A549 (cell line): ENCODE results near the gene KRTAP12-2. TPM values are rescaled to one million over a fixed set of nuclear protein-coding genes. Genes with fewer than 3 reads are reported as not detected.

Experiments
- ATAC-seq, 2 experiments: fragments of 200-7000 bp in 1 of 2; fragments of >200 bp in 1 of 2; cut with Nextera tagmentation in 1 of 2; cut with Tn5 transposase in 1 of 2; 3 replicates each; pipeline versions ENCODE4 v1.8.0 to v1.9.1; 2018 to 2020; ENCODE audit warnings: mild to moderate bottlenecking in 1 of 2, moderate library complexity in 1 of 2
- CTCF ChIA-PET: fragments of 300-600 bp; sonication (Branson Sonifier 250); formaldehyde crosslinking; extraction: SDS; loops from one replicate; lab custom pipeline; 2021; ENCODE audit warnings: antibody characterized with exemption, inconsistent platforms; lab: Yijun Ruan, JAX
- POLR2A ChIA-PET: fragments of 350-600 bp; formaldehyde crosslinking; extraction: SDS; loops from one replicate; lab custom pipeline; 2021; ENCODE audit warnings: antibody characterized with exemption, inconsistent platforms; lab: Yijun Ruan, JAX
- DNase-seq, 2 experiments: peaks; one replicate each; pipeline versions ENCODE4 v3.0.0 to v3.0.0-alpha.2; 2011 to 2016; ENCODE audit warnings: low read depth in 1 of 2, low spot score in 1 of 2
- FAIRE-seq: peaks from 2 replicates; lab custom pipeline; 2011; peaks lifted over from hg19 to GRCh38; lab: Jason Lieb, UNC
- H3K27ac ChIP-seq, 2 experiments: fragments of >200 bp; sonication (Bioruptor Twin); formaldehyde crosslinking; 3 replicates each; pipeline ENCODE4 v1.5.1; 2016 to 2017
- H3K4me1 ChIP-seq: fragments of >200 bp; sonication (Bioruptor Twin); formaldehyde crosslinking; 3 replicates; pipeline ENCODE4 v1.6.1; 2016
- H3K4me2 ChIP-seq: fragments of >200 bp; sonication (Bioruptor Twin); formaldehyde crosslinking; 3 replicates; pipeline ENCODE4 v1.6.1; 2016
- H3K4me3 ChIP-seq: fragments of >200 bp; sonication (Bioruptor Twin); formaldehyde crosslinking; 3 replicates; pipeline ENCODE4 v1.5.1; 2016
- H3K9me3 ChIP-seq: fragments of >200 bp; sonication (Bioruptor Twin); formaldehyde crosslinking; 3 replicates; pipeline ENCODE4 v1.6.1; 2016
- BHLHE40 ChIP-seq: IDR thresholded peaks from 2 replicates; pipeline ENCODE4 v1.6.1; 2012; ENCODE audit warnings: low read depth, low read length, inconsistent platforms
- CBX8 ChIP-seq: fragments of 200-600 bp; sonication (generic); IDR thresholded peaks from 2 replicates; pipeline ENCODE4 v1.6.1; 2016
- CHD2 ChIP-seq: fragments of 150-350 bp; IDR thresholded peaks from 2 replicates; pipeline ENCODE4 v1.6.1; 2014; ENCODE audit warnings: low read length; ENCODE audit not compliant: partially characterized antibody
- CHD4 ChIP-seq: fragments of 200-600 bp; sonication (generic); IDR thresholded peaks from 2 replicates; pipeline ENCODE4 v1.6.1; 2016; ENCODE audit warnings: antibody characterized with exemption, mild to moderate bottlenecking, borderline replicate concordance
- EHF ChIP-seq: fragments of 250-450 bp; sonication (Bioruptor Pico); IDR thresholded peaks from 2 replicates; pipeline ENCODE4 v1.5.0; 2020; ENCODE audit warnings: mild to moderate bottlenecking
- EHMT2 ChIP-seq: fragments of 200-600 bp; sonication (generic); IDR thresholded peaks from 2 replicates; pipeline ENCODE4 v1.6.1; 2016; ENCODE audit warnings: antibody characterized with exemption, low read depth, mild to moderate bottlenecking, moderate library complexity
- ESRRA ChIP-seq: fragments of 150-350 bp; IDR thresholded peaks from 2 replicates; pipeline ENCODE4 v1.6.1; 2014; ENCODE audit warnings: mild to moderate bottlenecking, low read length, borderline replicate concordance
- FOSB ChIP-seq: fragments of 250-450 bp; sonication (Bioruptor Pico); IDR thresholded peaks from 2 replicates; pipeline ENCODE4 v1.5.0; 2020; ENCODE audit warnings: mild to moderate bottlenecking, moderate library complexity
- FOSL2 ChIP-seq, 2 experiments: fragments of 450-650 bp in 1 of 2; fragments of >200 bp in 1 of 2; sonication (Bioruptor Twin) in 1 of 2; formaldehyde crosslinking; IDR thresholded peaks; 2 replicates each; pipeline versions ENCODE4 v1.5.0 to v1.6.1; 2016 to 2020; ENCODE audit warnings: mild to moderate bottlenecking in 1 of 2, moderate library complexity in 1 of 2
- HDAC2 ChIP-seq: fragments of 200-600 bp; sonication (generic); IDR thresholded peaks from 2 replicates; pipeline ENCODE4 v1.6.1; 2016
- HEYL ChIP-seq: fragments of 250-450 bp; sonication (Bioruptor Pico); IDR thresholded peaks from 2 replicates; pipeline ENCODE4 v1.8.0; 2021; ENCODE audit warnings: mild to moderate bottlenecking, moderate library complexity
- HOXA7 ChIP-seq: fragments of 250-450 bp; sonication (Bioruptor Pico); IDR thresholded peaks from 2 replicates; pipeline ENCODE4 v1.5.0; 2020; ENCODE audit warnings: mild to moderate bottlenecking, moderate library complexity
- HOXB13 ChIP-seq: fragments of 250-450 bp; sonication (Bioruptor Pico); IDR thresholded peaks from 2 replicates; pipeline ENCODE4 v1.5.0; 2020; ENCODE audit warnings: low read depth, mild to moderate bottlenecking, moderate library complexity
- JUNB ChIP-seq: fragments of >200 bp; sonication (Bioruptor Twin); formaldehyde crosslinking; IDR thresholded peaks from 2 replicates; pipeline ENCODE4 v1.6.1; 2016
- MAZ ChIP-seq: fragments of 150-350 bp; IDR thresholded peaks from 2 replicates; pipeline ENCODE4 v1.6.1; 2014; ENCODE audit warnings: antibody characterized with exemption, low read depth, low read length, borderline replicate concordance
- MYC ChIP-seq: IDR thresholded peaks from 2 replicates; pipeline ENCODE4 v1.6.1; 2012; ENCODE audit warnings: mild to moderate bottlenecking, inconsistent platforms, low read length, improper control_type of control experiment, borderline replicate concordance
- NFE2L2 ChIP-seq: fragments of 150-350 bp; conservative IDR thresholded peaks from 2 replicates; pipeline ENCODE4 v1.6.1; 2014; ENCODE audit warnings: low read length
- NPAS2 ChIP-seq: fragments of 250-450 bp; sonication (Bioruptor Pico); IDR thresholded peaks from 2 replicates; pipeline ENCODE4 v1.8.0; 2022; ENCODE audit warnings: mild to moderate bottlenecking, moderate library complexity, borderline replicate concordance
- PHF8 ChIP-seq: fragments of 200-600 bp; sonication (generic); IDR thresholded peaks from 2 replicates; pipeline ENCODE4 v1.6.1; 2016; ENCODE audit warnings: low read depth, mild to moderate bottlenecking, antibody characterized with exemption, moderate library complexity, borderline replicate concordance
- POLR2AphosphoS2 ChIP-seq: conservative IDR thresholded peaks from 2 replicates; pipeline ENCODE4 v1.6.1; 2012; ENCODE audit warnings: low read length, improper control_type of control experiment, inconsistent platforms
- RAD21 ChIP-seq, 2 experiments: fragments of >200 bp in 1 of 2; sonication (Bioruptor Twin) in 1 of 2; formaldehyde crosslinking in 1 of 2; IDR thresholded peaks in 1 of 2; conservative IDR thresholded peaks in 1 of 2; 2 replicates in 1 of 2; 3 replicates in 1 of 2; pipeline ENCODE4 v1.6.1; 2012 to 2018; ENCODE audit warnings: inconsistent platforms in 1 of 2
- TFCP2L1 ChIP-seq: fragments of 250-450 bp; sonication (Bioruptor Pico); IDR thresholded peaks from 2 replicates; pipeline ENCODE4 v1.5.0; 2021; ENCODE audit warnings: mild to moderate bottlenecking
- TP53 ChIP-seq: fragments of 250-450 bp; sonication (Bioruptor Pico); IDR thresholded peaks from 2 replicates; pipeline ENCODE4 v1.5.0; 2021; ENCODE audit warnings: mild to moderate bottlenecking, moderate library complexity
- WGBS: methylation state at CpG from one replicate; pipeline ENCODE4 v1.1.6; 2017; ENCODE audit errors: missing lambda C conversion rate; 5-methylcytosine and 5-hydroxymethylcytosine counted together
- polyA plus RNA-seq, 4 experiments: library from polyadenylated mRNA; depleted of rRNA in 3 of 4; stranded (reverse); fragments of >200 nt; fragmentation: RNase III in 1 of 4; extraction: RNeasy Plus Mini Kit Qiagen cat#74134 plus additional on column Dnase treatment in 1 of 4; gene quantifications; 2 replicates in 3 of 4; 3 replicates in 1 of 4; pipeline ENCODE4 v1.2.3, GENCODE V29; 2011 to 2017
- TF ChIP-seq, protein P1 (sequence below): IDR thresholded peaks from 2 replicates; pipeline ENCODE4 v1.6.1; 2012; ENCODE audit warnings: low read depth, borderline replicate concordance
- TF ChIP-seq, protein P2 (sequence below): fragments of >200 bp; sonication (Bioruptor Twin); formaldehyde crosslinking; IDR thresholded peaks from 3 replicates; pipeline ENCODE4 v1.5.1; 2016
- TF ChIP-seq, protein P3 (sequence below): fragments of 250-450 bp; sonication (Bioruptor Pico); IDR thresholded peaks from 2 replicates; pipeline ENCODE4 v1.5.0; 2020; ENCODE audit warnings: low read depth, mild to moderate bottlenecking, moderate library complexity
- TF ChIP-seq, protein P4 (sequence below): IDR thresholded peaks from 2 replicates; pipeline ENCODE4 v1.6.1; 2012

KRTAP12-2 gene
- polyA plus RNA-seq, 2 of the 4 experiments (the other 2 are of a cell fraction), result not detected

DNA sequence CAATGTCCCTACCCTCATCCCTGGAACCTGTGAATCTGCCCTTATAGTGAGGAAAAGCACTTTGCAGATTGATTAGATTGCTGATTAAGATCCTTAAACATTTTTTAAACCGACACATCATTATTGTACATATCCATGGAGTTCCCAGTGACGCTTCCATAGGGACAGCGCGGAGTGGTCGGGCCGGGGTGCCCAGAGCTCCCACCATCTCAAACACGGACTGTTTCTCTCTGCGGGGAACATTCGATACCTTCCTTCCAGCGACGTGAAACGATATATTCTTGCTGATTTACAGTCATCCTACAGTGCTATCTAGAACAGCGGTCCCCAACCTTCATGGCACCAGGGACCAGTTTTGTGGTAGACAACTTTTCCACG, 34.3 kb upstream of the KRTAP12-2 start:
- Histone ChIP-seq H3K4me2 (no peak overlapping the region), H3K27ac (no peak overlapping the region), H3K9me3 (no peaks in the 10 kb centered on the region), H3K4me3 (no peak overlapping the region), H3K4me1 (no peaks in the 10 kb centered on the region)
- no peak for FAIRE-seq
- 51% methylated on average over 14 of the region's 14 CpGs for WGBS
- CTCF ChIA-PET, result no interaction called here
- TF ChIP-seq HDAC2, result no peak
- TF ChIP-seq MAZ, result no peak
- TF ChIP-seq, protein P1, sequence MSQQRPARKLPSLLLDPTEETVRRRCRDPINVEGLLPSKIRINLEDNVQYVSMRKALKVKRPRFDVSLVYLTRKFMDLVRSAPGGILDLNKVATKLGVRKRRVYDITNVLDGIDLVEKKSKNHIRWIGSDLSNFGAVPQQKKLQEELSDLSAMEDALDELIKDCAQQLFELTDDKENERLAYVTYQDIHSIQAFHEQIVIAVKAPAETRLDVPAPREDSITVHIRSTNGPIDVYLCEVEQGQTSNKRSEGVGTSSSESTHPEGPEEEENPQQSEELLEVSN, result no peak
- no peak for TF ChIP-seq HOXB13
- no peak for TF ChIP-seq EHMT2
- TF ChIP-seq, protein P2, sequence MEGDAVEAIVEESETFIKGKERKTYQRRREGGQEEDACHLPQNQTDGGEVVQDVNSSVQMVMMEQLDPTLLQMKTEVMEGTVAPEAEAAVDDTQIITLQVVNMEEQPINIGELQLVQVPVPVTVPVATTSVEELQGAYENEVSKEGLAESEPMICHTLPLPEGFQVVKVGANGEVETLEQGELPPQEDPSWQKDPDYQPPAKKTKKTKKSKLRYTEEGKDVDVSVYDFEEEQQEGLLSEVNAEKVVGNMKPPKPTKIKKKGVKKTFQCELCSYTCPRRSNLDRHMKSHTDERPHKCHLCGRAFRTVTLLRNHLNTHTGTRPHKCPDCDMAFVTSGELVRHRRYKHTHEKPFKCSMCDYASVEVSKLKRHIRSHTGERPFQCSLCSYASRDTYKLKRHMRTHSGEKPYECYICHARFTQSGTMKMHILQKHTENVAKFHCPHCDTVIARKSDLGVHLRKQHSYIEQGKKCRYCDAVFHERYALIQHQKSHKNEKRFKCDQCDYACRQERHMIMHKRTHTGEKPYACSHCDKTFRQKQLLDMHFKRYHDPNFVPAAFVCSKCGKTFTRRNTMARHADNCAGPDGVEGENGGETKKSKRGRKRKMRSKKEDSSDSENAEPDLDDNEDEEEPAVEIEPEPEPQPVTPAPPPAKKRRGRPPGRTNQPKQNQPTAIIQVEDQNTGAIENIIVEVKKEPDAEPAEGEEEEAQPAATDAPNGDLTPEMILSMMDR, result no peak
- no peak for TF ChIP-seq HEYL
- TF ChIP-seq ESRRA, result no peak
- no peak for TF ChIP-seq HOXA7 (CRISPR knock-in tag)
- TF ChIP-seq, protein P3, sequence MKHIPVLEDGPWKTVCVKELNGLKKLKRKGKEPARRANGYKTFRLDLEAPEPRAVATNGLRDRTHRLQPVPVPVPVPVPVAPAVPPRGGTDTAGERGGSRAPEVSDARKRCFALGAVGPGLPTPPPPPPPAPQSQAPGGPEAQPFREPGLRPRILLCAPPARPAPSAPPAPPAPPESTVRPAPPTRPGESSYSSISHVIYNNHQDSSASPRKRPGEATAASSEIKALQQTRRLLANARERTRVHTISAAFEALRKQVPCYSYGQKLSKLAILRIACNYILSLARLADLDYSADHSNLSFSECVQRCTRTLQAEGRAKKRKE (CRISPR knock-in tag), result no peak
- TF ChIP-seq TP53 (CRISPR knock-in tag), result no peak
- TF ChIP-seq, protein P4, sequence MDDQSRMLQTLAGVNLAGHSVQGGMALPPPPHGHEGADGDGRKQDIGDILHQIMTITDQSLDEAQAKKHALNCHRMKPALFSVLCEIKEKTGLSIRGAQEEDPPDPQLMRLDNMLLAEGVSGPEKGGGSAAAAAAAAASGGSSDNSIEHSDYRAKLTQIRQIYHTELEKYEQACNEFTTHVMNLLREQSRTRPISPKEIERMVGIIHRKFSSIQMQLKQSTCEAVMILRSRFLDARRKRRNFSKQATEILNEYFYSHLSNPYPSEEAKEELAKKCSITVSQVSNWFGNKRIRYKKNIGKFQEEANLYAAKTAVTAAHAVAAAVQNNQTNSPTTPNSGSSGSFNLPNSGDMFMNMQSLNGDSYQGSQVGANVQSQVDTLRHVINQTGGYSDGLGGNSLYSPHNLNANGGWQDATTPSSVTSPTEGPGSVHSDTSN, result no peak
- TF ChIP-seq PHF8, result no peak
- TF ChIP-seq JUNB, result no peak
- TF ChIP-seq FOSB (CRISPR knock-in tag), result no peak
- ATAC-seq, result no peak
- no peak for DNase-seq
- POLR2A ChIA-PET, result no interaction called here

DNA sequence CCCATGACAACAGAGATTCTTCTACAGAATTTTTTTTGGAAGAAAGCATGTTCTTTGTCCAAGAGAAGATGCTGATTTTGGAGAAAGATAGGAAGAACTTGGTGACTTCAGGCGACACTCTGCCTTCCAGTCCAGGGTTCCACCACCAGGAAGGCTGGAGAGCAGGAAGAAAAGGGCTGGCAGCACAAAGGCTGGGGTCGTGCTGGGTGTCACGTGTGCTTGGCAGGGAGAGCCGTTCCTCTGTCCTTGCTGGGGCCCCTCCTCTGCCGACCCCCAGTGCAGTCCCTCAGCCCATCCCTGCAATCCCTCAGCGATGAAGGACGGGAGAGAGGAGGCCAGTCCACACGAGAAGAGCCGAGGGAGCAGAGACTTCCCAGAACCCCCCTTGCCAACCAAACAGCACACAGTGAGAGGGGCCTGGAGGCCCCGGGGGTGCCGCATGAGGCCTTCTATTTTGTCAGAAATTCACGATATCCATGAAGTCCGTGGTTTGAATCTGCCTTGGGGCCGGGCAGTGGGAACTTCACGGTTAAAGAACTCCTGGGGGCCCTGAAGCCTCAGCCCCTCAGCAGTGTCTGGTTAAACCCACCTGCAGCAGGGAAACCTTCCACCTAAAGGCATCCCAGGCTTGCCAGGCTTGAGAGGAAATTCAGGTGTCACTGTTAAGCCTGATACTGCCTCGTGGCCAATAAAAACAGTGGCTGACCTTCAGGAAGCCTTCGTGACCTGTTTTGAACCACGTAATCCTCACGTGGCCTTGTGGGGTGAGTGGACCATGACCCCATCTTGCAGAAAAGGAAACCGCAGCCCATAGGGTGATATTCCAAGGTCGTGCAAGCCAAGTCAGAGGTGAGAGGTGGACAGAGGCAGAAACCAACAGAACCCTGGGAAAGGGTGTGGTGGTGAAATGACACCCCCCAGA, 33.6 kb upstream of the KRTAP12-2 start:
- H3K4me2 ChIP-seq, result no peak overlapping the region
- 30% methylated on average over 9 of the region's 21 CpGs for WGBS
- no peak overlapping the region for H3K27ac ChIP-seq
- no peaks in the 10 kb centered on the region for H3K9me3 ChIP-seq
- TF ChIP-seq TP53 (CRISPR knock-in tag) (no peak), TFCP2L1 (no peak), NPAS2 (no peak), FOSL2 (IDR thresholded peaks at IDR 0.05) (no peak), FOSL2 (CRISPR knock-in tag; IDR thresholded peaks at IDR 0.05) (no peak), CHD4 (no peak), HEYL (no peak), CHD2 (no peak), NFE2L2 (no peak), MYC (no peak), EHF (CRISPR knock-in tag) (no peak), HOXA7 (CRISPR knock-in tag) (no peak), CBX8 (no peak), BHLHE40 (no peak), POLR2AphosphoS2 (no peak), RAD21 (conservative IDR thresholded peaks at IDR 0.05 in 1 of 2, IDR thresholded peaks at IDR 0.05 in 1 of 2) (no peak), ESRRA (no peak), JUNB (no peak)
- TF ChIP-seq, protein P3 (CRISPR knock-in tag), result no peak
- TF ChIP-seq, all 56 proteins: peak for 0
- Histone ChIP-seq H3K4me1 (no peaks in the 10 kb centered on the region), H3K4me3 (no peak overlapping the region)
- ATAC-seq, result no peak
- FAIRE-seq, result no peak
- DNase-seq, result no peak
- CTCF ChIA-PET, result no interaction called here
- POLR2A ChIA-PET, result no interaction called here
